Lung microvascular endothelial cell (primary cell): ENCODE measurements around the gene ZNF672. TPM values are rescaled to one million over a fixed set of nuclear protein-coding genes. Genes with fewer than 3 reads are reported as not detected.
"Not testable (repeated sequence)": the region's sequence is repeated elsewhere in the genome, so short reads cannot be mapped to it uniquely, and the experiment has no call there.

Experiments used
- DNase-seq, 2 donors: peaks; one replicate each; pipeline versions ENCODE4 v3.0.0 to v3.0.0-alpha.2; 2010; ENCODE audit warnings: low read depth in 2 of 2
- total RNA-seq: library from RNA; depleted of rRNA; stranded (reverse); fragments of >200 nt; gene quantifications from 2 replicates; pipeline ENCODE4 v1.2.1, GENCODE V29; 2014

The ZNF672 gene
- total RNA-seq, 1 donor from 2014 or later: 16.7 TPM

DNA sequence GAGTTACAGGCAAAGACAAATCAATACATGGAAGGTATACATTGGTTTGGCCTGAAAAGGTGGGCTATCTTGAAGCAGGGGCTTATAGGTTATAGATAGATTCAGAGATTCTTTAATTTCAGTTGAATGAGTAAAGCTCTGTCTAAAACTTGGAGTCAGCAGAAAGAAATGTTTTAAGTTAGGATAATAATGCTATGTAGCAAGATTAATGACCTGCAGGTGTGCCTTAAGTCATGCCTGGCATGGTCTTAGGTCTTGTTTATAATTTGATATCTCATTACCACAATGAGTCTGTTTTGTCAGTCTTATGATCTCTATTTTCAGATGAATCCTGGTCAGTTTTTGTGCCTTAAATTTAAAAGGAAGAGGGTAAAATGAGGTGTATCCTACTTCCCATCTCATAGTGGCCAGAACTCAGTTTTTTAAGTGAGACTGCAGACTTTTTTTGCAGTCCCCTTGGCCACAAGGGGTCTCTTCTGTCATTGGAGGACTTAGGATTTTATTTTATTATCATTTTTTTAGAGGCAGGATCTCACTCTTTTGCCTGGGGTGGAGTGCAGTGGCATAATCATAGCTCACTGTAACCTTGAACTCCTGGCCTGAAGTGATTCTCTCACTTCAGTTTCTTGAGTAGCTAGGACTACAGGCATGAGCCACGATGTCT is 46.7 kb downstream of the ZNF672 start:
- DNase-seq: no peak

DNA sequence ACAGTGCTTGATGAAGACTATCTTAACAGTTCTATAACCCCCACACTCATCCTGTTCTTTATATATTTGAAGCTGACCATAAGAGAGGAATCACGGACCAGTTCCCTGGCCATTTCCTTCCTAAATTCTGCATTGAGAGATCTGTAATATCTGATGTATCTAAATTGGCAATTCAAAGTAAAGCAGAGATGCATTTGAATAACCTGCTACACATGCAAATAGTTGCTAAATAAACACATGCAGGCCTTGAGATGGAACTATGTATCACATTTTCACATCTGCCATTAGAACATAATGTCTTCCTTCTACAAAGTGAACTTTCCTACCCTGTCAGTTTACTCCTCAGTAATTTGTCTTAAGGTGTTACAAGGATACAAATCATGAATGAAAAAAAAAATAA is 47.6 kb downstream of the ZNF672 start:
- no peak for DNase-seq

GRCh38 chr1:248886237-248886895 is 48.3 kb downstream of the ZNF672 start:
- DNase-seq: no peak

DNA sequence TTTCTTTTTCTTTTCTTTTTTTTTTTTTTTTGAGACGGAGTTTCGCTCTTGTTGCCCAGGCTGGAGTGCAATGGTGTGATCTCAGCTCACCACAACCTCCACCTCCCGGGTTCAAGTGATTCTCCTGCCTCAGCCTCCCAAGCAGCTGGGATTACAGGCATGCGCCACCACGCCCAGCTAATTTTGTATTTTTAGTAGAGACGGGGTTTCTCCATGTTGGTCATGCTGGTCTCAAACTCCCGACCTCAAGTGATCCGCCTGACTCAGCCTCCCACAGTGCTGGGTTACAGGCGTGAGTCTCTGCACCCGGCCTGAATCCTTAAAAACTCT is 51.9 kb downstream of the ZNF672 start:
- not testable (repeated sequence) for DNase-seq

- no peak for DNase-seq
These were observed 52.8 kb downstream of the ZNF672 start for GRCh38 chr1:248890549-248891498.

- DNase-seq: no peak
These were observed 53.7 kb downstream of the ZNF672 start for GRCh38 chr1:248891758-248892157.

- no peak for DNase-seq
These were observed 54.6 kb downstream of the ZNF672 start for GRCh38 chr1:248892590-248892989.

GRCh38 chr1:248894837-248895236 is 56.8 kb downstream of the ZNF672 start:
- DNase-seq: no peak

DNA sequence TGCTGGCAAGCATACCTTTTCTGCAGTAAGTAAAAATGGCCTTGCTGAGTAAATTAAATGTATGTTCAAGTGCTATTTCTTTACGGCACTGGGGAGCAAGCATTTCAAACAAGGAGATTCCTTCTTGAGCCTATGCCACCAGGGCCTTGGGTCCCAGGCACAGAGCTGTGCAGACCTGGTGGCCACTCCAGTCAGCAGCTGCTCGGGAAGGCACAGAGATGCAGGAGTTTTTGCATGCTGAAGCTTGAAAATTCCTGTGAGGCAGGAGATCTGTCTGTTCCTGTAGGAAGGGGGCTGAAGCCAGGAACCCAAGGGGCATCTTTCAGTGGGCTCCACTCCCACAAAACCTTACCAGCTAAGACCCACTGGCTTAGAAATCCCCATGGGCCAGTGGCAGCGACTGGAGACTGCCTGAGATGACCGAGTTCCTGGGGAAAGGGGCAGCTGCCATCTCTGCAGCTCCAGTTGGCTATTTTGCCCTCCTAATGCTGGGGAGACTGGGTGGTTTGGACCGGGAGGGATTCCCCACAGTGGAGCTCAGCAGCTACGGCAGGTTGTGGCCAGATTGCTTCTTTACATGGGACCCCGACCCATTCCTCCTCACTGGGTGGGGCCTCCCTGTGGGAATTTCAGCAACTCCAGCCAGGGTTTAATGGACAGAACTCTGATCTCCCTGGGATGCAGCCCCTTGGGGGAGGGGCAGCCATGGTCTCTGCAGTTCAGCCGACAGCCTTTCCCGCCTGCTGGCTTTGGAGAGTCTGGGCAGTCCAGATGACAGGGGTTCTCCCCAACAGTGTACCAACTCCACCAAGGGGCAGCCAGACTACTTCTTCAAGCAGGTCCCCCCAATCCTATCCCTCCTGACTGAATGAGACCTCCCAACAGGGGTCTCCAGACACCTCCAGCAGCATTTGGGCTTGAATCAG is 59.7 kb downstream of the ZNF672 start:
- DNase-seq: no peak

Other genes starting within 250 kb of the ZNF672 start
- not detected in 2 replicates for gene OR2T10, start 240.5 kb upstream of the ZNF672 start, total RNA-seq
- not detected in 2 replicates for gene OR2T11, start 203.1 kb upstream of the ZNF672 start, total RNA-seq
- gene OR2T35, start 192.9 kb upstream of the ZNF672 start, total RNA-seq: not detected in 2 replicates
- gene OR2T27, start 182.7 kb upstream of the ZNF672 start, total RNA-seq: not detected in 2 replicates
- not detected in 2 replicates for gene OR14I1, start 135.5 kb upstream of the ZNF672 start, total RNA-seq
- not detected in 2 replicates for gene LYPD8, start 82.5 kb upstream of the ZNF672 start, total RNA-seq
- gene SH3BP5L, start 12.3 kb upstream of the ZNF672 start, total RNA-seq: 13.9 and 20.0 TPM in 2 replicates
- gene ZNF692, start 20.9 kb downstream of the ZNF672 start, total RNA-seq: 4.4 and 7.9 TPM in 2 replicates
- 4.8 and 10.9 TPM in 2 replicates for gene PGBD2, start 68.0 kb downstream of the ZNF672 start, total RNA-seq